SK-N-DZ (cell line): Measurements from ENCODE around the gene SLF2.
"Not testable (repeated sequence)": the region's sequence is repeated elsewhere in the genome, so short reads cannot be mapped to it uniquely, and the experiment has no call there.

Experiments
- DNase-seq: peaks from one replicate; pipeline ENCODE4 v3.0.0-alpha.2; 2015; ENCODE audit warnings: low spot score

The SLF2 gene

DNA sequence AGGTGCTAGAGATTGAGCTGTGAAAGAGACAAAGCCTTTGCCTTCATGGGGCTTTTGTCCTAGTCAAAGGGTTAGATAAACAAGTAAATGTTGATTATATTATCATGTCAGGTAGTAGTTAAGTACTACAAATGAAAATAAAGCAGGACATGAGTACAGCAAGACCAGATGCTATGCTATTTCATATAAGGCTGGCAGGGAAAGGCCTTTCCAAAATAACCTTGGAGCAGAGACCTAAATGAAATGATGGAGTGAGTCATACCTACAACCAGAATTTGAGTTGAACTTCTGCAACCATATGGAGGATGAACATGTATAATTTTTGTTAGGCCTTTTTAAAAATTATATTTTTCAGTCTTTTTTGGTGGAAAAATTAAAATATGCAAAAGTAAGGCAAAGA, 33.0 kb downstream of the SLF2 start:
- no peak for DNase-seq

DNA sequence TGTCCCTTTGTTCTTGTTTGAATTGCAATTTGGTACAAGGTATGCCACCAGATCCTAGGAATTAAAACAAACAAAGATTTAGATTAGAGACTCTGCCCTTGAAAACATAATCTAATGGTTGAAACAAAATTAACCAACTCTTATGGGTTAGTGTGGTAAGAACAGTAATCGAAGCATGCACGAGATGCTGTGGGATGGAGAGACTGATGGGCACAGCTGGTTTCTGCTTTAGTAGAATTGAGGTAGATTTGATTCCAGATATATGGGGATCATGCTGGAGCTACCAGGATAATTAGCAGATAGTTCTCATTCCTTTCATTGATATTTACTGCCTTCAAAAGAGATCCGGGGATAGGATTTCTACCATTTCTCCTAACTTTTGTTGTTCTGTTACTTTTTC, 36.2 kb downstream of the SLF2 start:
- no peak for DNase-seq

- no peak for DNase-seq
Observed at GRCh38 chr10:100960251-100960650, 47.5 kb downstream of the SLF2 start.

GRCh38 chr10:100962351-100963080, 49.8 kb downstream of the SLF2 start:
- DNase-seq, result no peak

GRCh38 chr10:100963826-100964225, 51.1 kb downstream of the SLF2 start:
- DNase-seq, result no peak

DNA sequence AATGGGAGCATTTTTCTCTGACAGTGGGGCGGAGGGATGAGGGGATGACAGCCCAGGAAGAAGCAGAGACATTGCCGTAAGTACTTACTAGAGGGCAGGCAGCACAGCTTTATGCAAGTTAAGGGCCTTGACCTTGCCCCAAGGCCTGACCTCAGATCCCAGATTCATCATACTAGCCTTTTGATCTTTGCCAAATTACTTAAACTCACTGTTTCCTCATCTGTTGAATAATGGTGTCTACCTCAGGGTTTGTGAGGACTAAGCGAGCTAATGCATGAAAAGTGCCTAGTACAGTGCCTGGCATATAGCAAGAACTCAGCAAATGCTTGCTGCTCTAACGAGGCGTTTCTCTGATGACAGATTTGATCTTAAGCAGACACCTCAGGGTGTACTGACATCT, 53.1 kb downstream of the SLF2 start:
- no peak for DNase-seq

DNA sequence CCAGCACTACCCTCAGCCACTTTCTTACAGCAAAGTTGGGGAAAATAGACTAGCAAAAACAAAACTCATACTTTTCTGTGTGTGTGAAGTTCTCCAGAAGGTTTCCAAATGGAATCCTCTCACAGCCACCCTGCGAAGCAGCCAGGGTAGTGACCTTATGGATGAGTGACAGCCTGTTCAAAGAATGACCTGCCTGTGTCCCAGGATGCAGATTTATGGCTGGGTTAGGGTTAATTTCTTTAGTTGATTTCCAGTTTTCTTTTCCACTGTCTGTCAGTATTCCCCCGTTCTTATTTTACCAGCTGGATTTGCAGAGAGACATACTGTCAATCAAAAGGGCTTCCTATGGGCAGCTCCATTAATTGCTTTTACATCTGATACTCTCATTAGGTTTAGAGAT, 54.1 kb downstream of the SLF2 start:
- DNase-seq, result no peak

DNA sequence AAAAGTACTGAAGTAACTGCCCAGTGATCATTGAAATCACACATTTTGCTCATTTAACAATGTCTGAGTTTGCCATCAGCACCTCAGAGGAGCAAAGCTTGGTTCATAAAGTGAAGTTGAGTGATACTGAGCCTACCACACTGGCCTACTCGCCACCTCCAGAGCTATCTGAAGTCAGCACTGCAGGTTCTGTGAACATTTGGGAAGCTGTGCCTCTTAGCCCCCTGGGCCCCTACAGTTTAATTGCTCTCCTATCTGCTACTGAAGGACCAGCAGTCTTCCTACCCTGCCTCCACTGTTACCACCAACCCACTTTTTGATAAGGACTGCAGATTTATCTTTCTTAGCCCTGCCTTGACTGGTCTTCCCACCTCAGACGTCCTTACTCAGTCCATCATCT, 54.6 kb downstream of the SLF2 start:
- no peak for DNase-seq

DNA sequence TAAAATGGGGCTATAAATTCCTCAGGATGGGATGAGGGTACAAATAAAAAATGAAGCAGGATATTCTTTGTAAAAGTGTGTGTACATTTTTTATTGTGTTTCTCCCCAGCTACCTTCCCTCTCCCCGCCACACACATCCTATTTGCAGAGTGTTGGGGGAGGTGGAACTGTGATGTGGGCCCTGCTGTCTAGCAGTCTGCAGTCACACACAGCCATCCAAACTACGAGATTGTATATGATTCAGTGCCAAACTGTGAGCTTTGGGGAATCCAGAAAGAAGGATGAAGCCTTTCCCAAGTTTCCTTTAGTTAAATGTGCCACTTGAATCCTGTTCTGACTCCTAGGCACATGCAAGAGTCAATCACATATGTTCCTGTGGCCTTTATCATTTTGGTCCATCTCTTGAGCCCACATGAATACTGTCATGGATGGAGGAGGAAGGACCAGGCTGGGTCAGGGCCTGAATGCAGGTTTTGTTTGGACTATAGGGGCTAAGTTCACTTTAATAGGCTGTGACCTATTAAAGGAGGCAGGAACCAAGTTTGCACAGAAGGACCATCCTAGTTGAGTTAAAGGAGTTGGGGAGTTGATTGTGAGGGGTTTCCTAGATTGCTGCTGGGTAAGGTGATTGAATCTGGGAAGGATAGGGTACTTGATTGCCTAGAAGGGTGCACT, 55.4 kb downstream of the SLF2 start:
- DNase-seq, result no peak

DNA sequence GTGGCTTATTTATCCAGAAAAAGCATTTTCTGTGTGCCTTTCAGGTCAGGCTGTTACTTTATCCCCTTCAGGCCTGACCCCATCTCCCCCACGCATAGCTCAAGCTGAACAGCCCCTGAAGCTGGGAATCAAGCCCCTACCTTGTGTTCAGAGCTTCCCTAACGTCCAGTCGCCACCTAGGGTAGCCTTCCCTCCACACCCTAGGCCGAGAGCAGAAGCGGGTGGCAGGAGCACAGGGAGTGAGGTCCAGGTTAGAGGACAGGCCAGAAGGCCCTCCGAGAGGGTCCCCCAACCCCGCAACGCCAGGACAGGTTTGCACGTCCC, 56.1 kb downstream of the SLF2 start:
- no peak for DNase-seq

- DNase-seq, result peak; percentile 76
Observed at GRCh38 chr10:100969187-100970075, 56.7 kb downstream of the SLF2 start, which contains the start of gene SEMA4G. SEMA4G (plus strand) TSS chr10:100969504; CDS start chr10:100972913, 3,409 bp downstream.

DNA sequence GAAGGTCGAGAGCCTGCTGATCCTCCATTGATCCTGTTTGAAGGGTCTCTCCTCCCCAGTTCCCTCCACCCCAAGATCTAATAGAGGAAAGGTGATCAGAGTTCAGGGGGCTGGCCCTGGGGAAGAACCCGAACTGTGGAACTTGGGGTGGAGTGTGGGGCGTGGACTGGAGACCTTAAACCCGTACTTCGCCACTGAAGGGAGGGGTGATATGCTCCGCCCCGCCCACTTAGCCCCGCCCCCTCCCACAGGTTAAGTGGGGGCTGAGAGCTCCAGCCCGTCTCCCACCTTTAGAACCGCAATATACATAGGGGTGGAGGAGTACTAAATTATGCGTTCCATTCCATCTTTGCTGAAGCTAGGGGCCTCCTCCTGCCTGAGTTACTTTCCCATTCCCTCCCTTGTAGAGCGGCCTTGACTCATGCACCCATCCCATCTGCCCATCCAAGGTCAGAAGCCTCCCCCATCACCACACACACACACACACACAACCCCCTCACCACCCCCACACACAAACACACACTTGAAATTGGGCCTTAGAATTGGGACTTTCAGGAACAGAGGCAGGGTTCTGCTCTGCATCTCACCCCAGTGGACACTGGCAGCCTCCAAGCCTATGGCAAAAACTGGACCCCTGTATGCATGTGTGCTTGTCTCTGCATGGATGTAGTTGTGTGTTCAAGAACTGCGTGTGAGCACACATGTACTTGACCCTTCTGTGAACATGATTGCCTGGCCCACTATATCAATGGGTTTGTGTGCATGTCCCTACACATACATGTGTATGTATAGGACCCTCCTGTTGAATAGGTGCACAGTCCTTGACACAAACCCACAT, 57.5 kb downstream of the SLF2 start:
- DNase-seq, result no peak

DNA sequence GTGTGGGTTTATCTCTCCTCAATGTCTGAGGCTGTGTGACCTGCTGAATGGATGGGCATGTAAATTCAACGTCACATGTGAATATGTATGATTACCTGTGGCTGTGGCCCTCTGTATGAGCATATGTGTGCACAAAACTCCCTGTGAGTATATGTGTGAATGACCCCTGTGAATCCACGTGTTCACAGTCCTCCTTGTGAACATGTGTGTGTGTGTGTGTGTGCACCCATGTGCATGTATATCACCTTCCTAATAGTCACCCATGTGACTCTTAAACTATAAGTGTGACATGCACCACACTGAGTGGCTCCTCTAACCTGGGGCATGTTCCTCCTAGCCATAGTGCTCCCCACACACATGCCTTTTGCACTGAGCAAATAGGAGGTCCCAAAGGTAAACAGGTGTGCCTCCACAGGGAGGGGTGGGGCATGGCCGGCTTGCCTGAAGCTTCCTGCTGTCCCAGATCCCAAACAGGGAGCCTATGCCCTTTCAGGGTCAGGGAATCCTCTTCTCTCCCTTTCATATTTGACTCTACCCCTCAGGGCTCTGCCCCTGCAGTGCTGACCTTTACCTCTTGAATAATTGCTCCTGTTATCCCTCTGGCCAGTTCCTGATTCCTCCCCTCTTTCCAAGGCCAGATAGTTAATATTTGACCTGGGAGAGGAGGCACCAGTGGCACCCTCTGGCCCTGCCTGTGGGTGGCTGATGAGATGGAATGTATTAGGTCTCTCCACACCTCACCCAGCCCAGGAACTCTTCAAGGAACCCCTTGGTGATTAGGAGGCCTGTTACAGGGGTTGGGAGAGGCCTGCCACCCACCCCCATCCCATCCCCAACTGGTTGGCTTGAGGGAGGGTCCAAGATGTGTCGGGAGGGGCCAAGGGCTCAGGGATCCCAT, 58.4 kb downstream of the SLF2 start:
- no peak for DNase-seq

DNA sequence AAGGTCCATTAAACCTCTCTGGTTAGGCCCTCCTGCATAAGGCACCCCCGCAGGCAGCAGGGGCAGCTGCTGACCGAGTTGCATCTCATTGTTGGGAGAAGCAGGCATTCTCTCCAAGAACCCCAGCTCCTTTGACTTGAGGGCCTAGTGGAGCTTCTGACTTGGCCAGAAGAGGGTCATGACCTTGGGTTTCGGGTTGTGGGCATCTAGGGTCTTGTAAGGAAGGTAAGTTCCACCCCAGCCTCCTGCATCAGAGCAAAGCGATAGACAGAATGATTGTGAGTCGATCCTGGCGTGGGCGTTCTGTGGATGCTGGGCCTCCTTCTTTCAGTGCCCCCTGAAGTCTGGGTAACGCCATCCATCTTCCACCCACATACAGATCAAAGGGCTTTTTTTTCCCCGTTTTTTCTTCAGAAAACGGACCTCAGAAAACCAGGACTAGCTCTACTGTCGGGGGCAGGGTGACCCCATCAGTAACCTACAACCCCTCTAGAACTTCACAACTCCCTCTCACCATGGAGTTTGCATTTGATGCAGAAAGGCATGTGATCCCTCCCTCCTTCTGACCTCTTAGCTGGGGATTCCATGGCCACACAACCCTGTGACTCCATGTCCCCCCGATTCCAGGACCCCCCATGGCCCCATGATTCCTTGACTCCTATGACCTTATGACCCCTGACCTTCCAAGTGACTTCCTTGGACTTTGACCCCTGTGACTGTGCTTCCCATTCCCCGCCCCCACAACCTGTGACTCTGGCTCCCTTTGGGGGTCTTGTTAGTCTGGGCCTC, 59.5 kb downstream of the SLF2 start:
- DNase-seq, result no peak

DNA sequence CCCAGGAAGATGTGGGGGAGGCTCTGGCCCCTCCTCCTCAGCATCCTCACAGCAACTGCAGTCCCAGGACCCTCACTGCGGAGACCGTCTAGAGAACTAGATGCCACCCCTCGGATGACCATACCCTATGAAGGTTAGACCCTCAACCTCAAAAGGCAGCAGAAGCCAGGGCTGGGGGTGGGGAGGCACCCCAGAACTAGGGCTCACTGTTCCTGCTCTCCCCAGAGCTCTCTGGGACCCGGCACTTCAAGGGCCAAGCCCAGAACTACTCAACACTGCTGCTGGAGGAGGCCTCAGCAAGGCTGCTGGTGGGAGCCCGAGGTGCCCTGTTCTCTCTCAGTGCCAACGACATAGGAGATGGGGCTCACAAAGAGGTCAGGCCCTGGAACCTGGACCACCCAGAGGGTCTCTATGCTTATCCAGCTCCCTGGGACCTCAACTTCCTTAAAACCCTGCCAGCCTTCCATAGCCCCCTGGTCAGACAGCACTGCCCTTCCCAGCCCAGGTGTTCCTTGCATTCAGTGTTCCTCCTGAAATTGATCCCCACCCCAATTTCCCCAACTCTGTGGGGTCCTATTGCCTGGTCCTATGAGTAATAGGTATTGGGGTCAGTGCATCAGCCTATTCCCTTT, 60.3 kb downstream of the SLF2 start:
- no peak for DNase-seq

DNA sequence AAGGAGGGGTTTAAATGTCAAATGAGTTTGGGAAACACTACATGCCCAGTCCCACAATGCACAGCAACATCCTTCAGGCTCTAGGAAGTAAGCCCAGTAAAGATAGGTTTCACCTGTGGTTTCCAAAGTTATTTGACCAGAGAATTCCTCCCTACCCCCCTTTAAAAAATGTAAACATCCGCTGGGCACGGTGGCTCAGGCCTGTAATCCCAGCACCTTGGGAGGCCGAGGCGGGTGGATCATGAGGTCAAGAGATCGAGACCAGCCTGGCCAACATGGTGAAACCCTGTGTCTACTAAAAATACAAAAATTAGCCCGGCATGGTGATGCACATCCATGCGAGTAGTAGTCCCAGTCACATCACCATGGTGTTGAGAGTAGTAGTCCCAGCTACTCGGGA, 62.6 kb downstream of the SLF2 start:
- DNase-seq, result not testable (repeated sequence)

- DNase-seq, result no peak
Observed at GRCh38 chr10:100976906-100977305, 64.1 kb downstream of the SLF2 start.

DNA sequence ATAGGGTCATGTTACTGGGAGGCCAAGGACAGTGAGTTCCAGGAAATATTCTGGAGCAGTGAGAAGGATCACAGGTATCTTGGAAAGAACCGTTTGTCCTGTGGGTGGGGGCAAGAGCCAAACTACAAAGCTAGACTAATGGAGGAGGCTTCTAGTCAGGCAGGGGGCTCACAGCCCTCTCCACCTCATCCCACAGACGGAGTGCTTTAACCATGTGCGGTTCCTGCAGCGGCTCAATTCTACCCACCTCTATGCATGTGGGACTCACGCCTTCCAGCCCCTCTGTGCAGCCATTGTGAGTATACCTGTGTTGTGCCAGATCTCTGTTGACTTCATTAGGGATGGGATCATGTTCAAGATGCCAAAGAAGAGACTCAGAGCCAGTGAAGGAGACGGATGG, 64.7 kb downstream of the SLF2 start:
- DNase-seq, result no peak
